ELR (cell line): ENCODE data around the gene BAG3.
A peak's percentile ranks its signal among the peaks of the same experiment; 100 is the strongest.
"Not testable (repeated sequence)": the region's sequence is repeated elsewhere in the genome, so short reads cannot be mapped to it uniquely, and the experiment has no call there.

Source experiments
- DNase-seq: peaks from one replicate; pipeline ENCODE4 v3.0.0-alpha.2; 2015; ENCODE audit warnings: low read depth

Gene BAG3

DNA sequence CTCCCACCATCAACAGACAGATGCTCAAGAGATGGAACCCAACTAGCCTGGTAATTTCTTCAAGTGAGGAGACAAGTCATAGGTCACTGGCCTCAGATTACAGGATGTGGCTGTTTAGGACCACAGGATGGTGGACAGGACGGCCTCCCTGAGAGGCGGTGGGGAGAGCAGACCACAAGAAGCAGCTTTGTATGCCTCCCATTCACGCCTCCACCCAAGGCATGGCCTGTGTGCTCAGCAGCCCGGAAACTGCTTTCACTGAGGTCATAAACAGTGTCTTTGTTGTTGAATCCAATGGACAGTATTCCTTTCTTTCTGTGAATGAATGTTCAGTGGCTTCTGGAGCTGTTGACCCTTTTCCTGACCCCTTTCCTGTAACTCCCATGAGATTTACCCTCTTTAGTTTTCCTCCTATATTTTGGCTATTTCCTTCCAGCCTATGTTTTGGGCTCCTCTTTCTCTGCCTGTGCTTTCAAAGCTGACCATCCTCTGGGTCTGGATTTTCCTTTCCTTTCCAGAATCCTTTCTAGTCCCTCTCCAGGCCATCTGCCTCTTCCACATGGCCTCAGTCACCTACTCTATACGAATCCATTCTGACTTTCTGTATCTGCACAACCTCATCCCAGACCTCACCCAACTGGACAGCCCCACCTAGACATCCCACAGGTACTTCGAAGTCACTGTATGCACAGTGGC is 42.2 kb downstream of the BAG3 start:
- peak; percentile 37 for DNase-seq

- DNase-seq = no peak
Observed at GRCh38 chr10:119694608-119695007, 43.4 kb downstream of the BAG3 start.

- no peak for DNase-seq
Observed at GRCh38 chr10:119700321-119700954, 49.3 kb downstream of the BAG3 start.

DNA sequence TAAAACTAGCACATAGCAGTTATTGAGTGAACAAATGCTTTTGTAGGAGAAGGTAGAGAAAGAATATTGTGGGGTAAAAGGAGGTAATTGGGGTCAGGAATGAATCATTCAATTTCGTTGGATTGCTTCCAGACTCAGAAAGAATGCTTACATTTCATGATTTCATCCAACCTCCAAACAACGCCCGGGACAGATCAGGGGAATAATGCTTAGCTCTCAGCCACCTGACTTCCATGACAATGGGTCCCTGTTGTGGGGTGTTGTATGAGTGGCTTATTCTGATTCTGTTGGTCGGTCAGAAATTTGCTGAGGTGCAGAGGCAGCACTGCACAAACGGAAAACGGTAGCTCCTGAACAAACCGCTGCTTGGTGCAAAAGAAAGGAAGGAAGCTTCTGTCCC is 50.7 kb downstream of the BAG3 start:
- DNase-seq = peak; percentile 73

DNA sequence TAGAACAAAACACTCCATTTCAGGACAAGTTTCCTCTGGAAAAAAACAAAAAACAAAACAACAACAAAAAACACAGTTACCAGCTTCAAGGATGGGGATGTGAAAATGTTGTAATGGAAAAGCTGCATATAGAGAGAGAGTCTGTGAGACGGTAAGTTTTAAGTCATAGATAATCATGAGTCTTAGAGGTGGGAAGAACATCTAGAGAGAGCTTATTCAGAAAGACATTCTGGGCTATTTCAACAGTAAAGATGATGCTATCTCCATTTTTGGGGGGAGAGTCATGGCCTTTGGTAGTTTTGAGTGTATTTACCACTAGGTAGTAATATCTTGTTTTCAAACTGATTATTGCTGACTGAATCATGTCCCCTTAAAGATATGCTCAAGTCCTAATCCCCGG is 51.4 kb downstream of the BAG3 start:
- DNase-seq = no peak

DNA sequence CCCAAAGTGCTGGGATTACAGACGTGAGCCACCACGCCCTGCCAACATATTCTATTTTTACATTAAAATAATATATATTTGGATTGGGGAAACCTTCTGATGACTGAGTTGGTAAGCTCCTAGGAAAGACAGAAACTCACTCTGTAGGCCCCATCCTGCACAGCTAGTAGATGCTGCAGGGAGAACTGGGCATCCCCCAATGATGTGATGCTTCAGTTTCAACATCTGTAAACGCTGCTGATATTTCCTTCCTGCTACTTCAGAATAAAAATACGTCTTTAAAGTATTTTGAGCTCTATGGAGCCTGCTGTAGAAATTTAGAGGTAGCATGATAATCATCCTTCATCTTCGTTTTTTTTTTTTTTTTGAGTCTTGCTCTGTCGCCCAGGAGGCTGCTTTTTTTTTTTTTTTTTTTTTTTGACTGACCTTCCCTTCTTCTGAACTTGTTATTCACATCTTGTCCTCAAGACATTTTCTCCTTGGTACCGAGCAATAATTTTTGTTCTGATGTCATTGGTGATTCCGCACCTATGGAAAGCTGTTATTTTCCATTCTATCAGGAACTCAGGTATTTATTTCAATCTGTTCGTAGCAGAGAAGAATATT is 52.8 kb downstream of the BAG3 start:
- DNase-seq = no peak

- DNase-seq = no peak
Observed at GRCh38 chr10:119705434-119705831, 54.3 kb downstream of the BAG3 start.

GRCh38 chr10:119706521-119707278 is 55.5 kb downstream of the BAG3 start:
- no peak for DNase-seq

DNA sequence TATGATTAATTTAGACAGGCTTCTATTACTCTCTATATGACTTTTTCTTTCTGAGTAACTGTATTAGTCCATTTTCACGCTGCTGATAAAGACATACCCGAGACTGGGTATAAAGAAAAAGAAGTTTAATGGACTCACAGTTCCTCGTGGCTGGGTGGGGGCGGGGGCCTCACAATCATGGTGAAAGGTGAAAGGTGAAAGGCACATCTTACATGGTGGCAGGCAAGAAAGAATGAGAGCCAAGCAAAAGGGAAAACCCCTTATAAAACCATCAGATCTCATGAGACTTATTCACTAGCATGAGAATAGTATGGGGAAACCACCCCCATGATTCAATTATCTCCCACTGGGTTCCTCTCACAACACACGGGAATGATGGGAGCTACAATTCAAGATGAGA is 56.2 kb downstream of the BAG3 start:
- not testable (repeated sequence) for DNase-seq

DNA sequence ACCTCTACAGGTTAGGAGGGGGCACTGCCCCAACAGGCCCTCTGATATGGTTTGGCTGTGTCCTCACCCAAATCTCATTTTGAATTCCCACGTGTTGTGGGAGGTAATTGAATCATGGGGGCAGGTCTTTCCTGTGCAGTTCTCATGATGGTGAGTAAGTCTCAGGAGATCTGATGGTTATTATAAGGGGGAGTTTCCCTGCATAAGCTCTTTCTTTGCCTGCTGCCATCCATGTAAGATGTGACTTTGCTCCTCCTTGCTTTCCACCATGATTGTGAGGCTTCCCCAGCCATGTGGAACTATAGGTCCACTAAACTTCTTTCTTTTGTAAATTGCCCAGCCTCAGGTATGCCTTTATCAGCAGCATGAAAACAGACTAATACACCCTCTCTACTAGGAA is 59.8 kb downstream of the BAG3 start:
- not testable (repeated sequence) for DNase-seq

GRCh38 chr10:119713744-119714483 is 62.7 kb downstream of the BAG3 start:
- DNase-seq = no peak

DNA sequence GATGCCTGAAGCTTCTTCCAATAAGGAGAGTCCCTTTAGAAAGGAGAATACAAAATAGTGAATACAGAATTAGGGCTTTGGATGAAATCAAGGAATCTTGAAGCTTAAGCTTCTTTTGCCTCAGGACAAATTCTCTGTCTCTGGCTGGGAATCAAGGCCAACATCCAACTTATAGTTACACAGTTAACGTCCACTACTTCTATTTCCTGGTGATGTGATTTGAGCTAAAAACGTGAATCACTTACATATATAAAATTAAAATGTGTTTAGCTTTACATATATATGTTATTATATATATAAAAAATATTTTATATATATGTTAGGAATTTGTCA is 63.3 kb downstream of the BAG3 start:
- DNase-seq = no peak

- DNase-seq = no peak
Observed at GRCh38 chr10:119715628-119716505, 64.7 kb downstream of the BAG3 start.

DNA sequence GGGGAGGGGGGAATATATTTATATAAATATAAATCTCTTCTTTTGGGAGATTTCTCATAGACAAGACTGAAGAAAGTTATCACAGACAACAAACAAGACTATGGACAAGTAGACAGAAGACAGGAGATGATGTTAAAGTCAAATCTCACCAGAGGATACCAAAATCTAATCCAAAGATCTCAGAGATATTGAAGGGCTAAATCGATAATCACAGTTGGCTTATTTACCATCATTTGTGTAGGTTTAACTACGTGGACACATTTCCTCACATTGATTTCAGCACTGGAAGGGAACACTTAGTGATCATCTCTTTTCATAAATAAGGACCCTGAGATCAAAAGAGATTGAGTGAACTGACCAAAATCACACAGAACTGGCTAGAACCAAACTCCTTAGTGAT is 72.0 kb downstream of the BAG3 start:
- no peak for DNase-seq

- DNase-seq = no peak
Observed at GRCh38 chr10:119723624-119724023, 72.4 kb downstream of the BAG3 start.

- peak; percentile 39 for DNase-seq
Observed at GRCh38 chr10:119724593-119725516, 73.7 kb downstream of the BAG3 start.

DNA sequence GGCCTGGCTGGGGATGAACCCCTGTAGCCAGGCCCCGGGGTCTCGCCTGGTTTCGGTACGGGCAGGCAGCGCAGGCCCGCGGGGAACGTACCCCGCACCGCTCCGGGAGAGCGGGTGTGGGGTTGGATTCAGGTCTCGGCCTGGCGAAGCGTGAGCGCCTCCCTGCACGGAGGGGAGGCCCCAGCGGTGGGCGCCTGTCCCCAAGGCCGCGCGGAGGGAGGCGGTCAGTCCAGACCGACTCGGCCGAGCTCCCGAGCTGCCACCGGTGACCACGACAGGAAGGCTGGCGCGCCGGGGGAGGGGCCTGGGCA is 74.3 kb downstream of the BAG3 start:
- DNase-seq = no peak

GRCh38 chr10:119725828-119726675 is 74.9 kb downstream of the BAG3 start, which contains the start of gene INPP5F:
Gene INPP5F (plus strand): TSS chr10:119726050. CDS start chr10:119726263, 213 bp downstream.
- DNase-seq = peak; percentile 99

- no peak for DNase-seq
Observed at GRCh38 chr10:119726676-119727261, 75.6 kb downstream of the BAG3 start.
